ENCODE data around the gene OMP.

OMP gene

GRCh38 chr11:77123591-77123990 is 21.0 kb downstream of the OMP start:
- no peak overlapping the region for H3K4me3 ChIP-seq (replicated peaks; ENCODE audit: insufficient read depth, low read length)
- TF ChIP-seq SPI1 (IDR thresholded peaks at IDR 0.05; ENCODE audit: borderline replicate concordance, low read depth) = no peak
- no peak for TF ChIP-seq CTCF (IDR thresholded peaks at IDR 0.05; ENCODE audit: insufficient read depth, low read length)
- no peak for TF ChIP-seq POLR2AphosphoS5 (IDR thresholded peaks at IDR 0.05; ENCODE audit: low read depth)
- no peak for TF ChIP-seq GABPA (IDR thresholded peaks at IDR 0.05; ENCODE audit: low read depth)
- TF ChIP-seq, protein P1, sequence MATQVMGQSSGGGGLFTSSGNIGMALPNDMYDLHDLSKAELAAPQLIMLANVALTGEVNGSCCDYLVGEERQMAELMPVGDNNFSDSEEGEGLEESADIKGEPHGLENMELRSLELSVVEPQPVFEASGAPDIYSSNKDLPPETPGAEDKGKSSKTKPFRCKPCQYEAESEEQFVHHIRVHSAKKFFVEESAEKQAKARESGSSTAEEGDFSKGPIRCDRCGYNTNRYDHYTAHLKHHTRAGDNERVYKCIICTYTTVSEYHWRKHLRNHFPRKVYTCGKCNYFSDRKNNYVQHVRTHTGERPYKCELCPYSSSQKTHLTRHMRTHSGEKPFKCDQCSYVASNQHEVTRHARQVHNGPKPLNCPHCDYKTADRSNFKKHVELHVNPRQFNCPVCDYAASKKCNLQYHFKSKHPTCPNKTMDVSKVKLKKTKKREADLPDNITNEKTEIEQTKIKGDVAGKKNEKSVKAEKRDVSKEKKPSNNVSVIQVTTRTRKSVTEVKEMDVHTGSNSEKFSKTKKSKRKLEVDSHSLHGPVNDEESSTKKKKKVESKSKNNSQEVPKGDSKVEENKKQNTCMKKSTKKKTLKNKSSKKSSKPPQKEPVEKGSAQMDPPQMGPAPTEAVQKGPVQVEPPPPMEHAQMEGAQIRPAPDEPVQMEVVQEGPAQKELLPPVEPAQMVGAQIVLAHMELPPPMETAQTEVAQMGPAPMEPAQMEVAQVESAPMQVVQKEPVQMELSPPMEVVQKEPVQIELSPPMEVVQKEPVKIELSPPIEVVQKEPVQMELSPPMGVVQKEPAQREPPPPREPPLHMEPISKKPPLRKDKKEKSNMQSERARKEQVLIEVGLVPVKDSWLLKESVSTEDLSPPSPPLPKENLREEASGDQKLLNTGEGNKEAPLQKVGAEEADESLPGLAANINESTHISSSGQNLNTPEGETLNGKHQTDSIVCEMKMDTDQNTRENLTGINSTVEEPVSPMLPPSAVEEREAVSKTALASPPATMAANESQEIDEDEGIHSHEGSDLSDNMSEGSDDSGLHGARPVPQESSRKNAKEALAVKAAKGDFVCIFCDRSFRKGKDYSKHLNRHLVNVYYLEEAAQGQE (IDR thresholded peaks at IDR 0.05; ENCODE audit: insufficient replicate concordance, low read depth) = no peak
- DNase-seq (ENCODE audit: low read depth in 1 of 2, low spot score in 1 of 2) = no peak
- H3K27ac ChIP-seq (replicated peaks) = no peak overlapping the region
- no peaks in the 10 kb centered on the region for H3K27me3 ChIP-seq (ENCODE audit: insufficient read depth, poor library complexity, severe bottlenecking)

DNA sequence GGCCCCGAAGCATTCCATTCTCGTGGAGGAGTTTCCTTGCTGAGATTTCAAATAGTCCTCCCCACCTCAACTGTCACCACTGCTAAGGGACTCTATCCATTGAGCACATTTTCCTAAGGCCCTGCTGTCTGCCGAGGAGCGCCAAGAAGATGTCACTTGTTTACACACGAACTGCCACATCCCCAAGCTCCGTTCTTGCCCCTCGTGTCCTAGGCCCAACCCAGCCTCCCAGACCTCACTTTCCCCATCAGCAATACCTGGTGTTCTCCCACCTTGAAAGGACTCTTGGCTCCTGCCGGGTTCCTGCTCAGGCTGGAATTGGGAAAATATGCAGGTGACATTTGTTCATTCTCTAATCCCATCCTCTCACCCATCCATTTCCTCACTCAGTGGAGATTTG is 21.4 kb downstream of the OMP start:
- no peak for TF ChIP-seq SPI1 (IDR thresholded peaks at IDR 0.05; ENCODE audit: borderline replicate concordance, low read depth)
- TF ChIP-seq, protein P1 (IDR thresholded peaks at IDR 0.05; ENCODE audit: insufficient replicate concordance, low read depth) = no peak
- TF ChIP-seq GABPA (IDR thresholded peaks at IDR 0.05; ENCODE audit: low read depth) = no peak
- Histone ChIP-seq H3K27me3 (ENCODE audit: insufficient read depth, poor library complexity, severe bottlenecking) (no peaks in the 10 kb centered on the region), H3K4me3 (replicated peaks; ENCODE audit: insufficient read depth, low read length) (no peak overlapping the region), H3K27ac (replicated peaks) (no peak overlapping the region)
- DNase-seq (ENCODE audit: low read depth in 1 of 2, low spot score in 1 of 2) = no peak

DNA sequence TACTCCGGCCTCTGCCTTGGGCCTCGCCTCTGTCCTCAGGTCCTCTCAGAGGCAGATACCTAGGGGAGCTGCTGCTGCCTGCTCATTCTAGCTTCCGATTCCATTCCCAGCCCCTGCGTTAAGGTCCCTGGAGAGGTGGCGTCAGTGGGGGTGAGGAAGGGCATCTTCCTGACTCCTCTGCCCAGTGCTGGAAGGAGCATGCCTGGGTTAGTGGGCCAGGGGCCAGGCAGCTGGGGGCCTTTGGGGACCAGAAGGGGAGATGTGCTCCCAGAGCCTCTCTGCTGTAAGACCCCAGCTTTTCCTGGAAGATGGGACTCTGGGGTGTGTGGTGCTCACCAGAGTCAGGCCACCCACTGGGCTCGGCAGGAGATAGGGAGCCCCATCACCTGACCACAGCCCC is 21.8 kb downstream of the OMP start:
- no peak for DNase-seq (ENCODE audit: low read depth in 1 of 2, low spot score in 1 of 2)
- Histone ChIP-seq H3K27me3 (ENCODE audit: insufficient read depth, poor library complexity, severe bottlenecking) (no peaks in the 10 kb centered on the region), H3K27ac (replicated peaks) (no peak overlapping the region), H3K4me3 (replicated peaks; ENCODE audit: insufficient read depth, low read length) (no peak overlapping the region)
- TF ChIP-seq GABPA (IDR thresholded peaks at IDR 0.05; ENCODE audit: low read depth) = no peak
- TF ChIP-seq, protein P1 (IDR thresholded peaks at IDR 0.05; ENCODE audit: insufficient replicate concordance, low read depth) = no peak
- no peak for TF ChIP-seq CTCF (IDR thresholded peaks at IDR 0.05; ENCODE audit: insufficient read depth, low read length)
- TF ChIP-seq POLR2AphosphoS5 (IDR thresholded peaks at IDR 0.05; ENCODE audit: low read depth) = no peak
- no peak for TF ChIP-seq SPI1 (IDR thresholded peaks at IDR 0.05; ENCODE audit: borderline replicate concordance, low read depth)

DNA sequence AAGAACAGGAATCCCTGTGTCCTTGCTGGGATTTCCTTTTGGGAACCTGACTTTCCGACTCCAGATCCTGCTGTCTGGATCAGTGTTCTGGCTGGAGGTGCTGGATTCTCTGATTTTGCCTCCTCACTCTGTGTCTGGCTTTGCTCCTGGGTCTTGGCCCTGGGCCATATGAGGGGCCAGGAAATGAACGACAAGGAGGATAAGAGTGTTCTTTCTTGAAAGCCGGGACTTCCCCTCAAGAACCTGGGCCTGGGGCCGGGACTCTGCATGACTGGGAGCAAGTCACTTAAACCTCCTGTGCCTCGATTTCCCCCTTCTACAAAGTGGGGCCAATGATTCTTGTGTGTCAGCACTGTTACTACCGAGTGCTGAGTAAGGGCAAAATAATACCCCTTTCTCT is 22.6 kb downstream of the OMP start:
- DNase-seq (ENCODE audit: low read depth in 1 of 2, low spot score in 1 of 2) = no peak
- H3K4me3 ChIP-seq (replicated peaks; ENCODE audit: insufficient read depth, low read length) = no peak overlapping the region
- TF ChIP-seq GABPA (IDR thresholded peaks at IDR 0.05; ENCODE audit: low read depth) (no peak), CTCF (IDR thresholded peaks at IDR 0.05; ENCODE audit: insufficient read depth, low read length) (no peak), POLR2AphosphoS5 (IDR thresholded peaks at IDR 0.05; ENCODE audit: low read depth) (no peak), SPI1 (IDR thresholded peaks at IDR 0.05; ENCODE audit: borderline replicate concordance, low read depth) (no peak)
- TF ChIP-seq, protein P1 (IDR thresholded peaks at IDR 0.05; ENCODE audit: insufficient replicate concordance, low read depth) = no peak
- H3K27ac ChIP-seq (replicated peaks) = no peak overlapping the region
- no peaks in the 10 kb centered on the region for H3K27me3 ChIP-seq (ENCODE audit: insufficient read depth, poor library complexity, severe bottlenecking)

Data from HL-60 (cell line).